ENCODE results near the gene CLTCL1.

- TF ChIP-seq CTCF (IDR thresholded peaks at IDR 0.05) (no peak), POLR2A (IDR thresholded peaks at IDR 0.05) (no peak)
Observed at GRCh38 chr22:19223617-19224016, 67.9 kb downstream of the CLTCL1 start.
